ENCODE data around the gene NEU3. TPM values are rescaled to one million over a fixed set of nuclear protein-coding genes. Genes with fewer than 3 reads are reported as not detected.

NEU3 gene
- total and polyA plus RNA-seq, 8 donors: 3.1 to 7.2 (median 4.1) TPM

DNA sequence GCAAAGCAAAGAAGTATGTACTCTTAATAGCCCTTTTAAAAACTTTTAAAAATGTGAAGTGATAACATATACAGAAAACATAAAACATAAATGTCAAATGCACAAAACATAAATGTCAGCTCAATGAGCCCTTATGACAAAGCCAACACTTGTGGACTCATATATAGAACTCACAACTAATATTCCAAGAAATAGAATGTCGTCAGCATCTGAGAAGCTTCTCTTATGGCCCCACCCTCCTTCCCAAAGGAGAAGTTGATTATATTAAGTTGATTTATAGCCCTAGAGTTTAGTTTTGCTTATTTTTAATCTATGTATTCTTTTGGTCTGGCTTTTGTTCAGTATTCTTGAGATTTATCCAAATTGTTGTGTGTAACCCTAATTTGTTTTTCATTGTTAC is 13.8 kb downstream of the NEU3 start:
- H3K4me1 ChIP-seq: no peaks in the 10 kb centered on the region
- no peak for DNase-seq
- no peak for TF ChIP-seq CTCF (IDR thresholded peaks at IDR 0.05)
- H3K36me3 ChIP-seq: peaks cover 0 to 19% (median 13%) of the 10 kb centered on the region in 3 donors
- intact Hi-C loops (cut with DNase I): no loop called here
- H3K4me3 ChIP-seq: no peak overlapping the region
- no peaks in the 10 kb centered on the region for H3K9me3 ChIP-seq
- no peak overlapping the region for H3K27ac ChIP-seq
- 93 to 97% methylated on average over 1 of the region's 1 CpG for WGBS, 2 donors
- FAIRE-seq: no peak
- no peak for ATAC-seq
- no peaks in the 10 kb centered on the region for H3K27me3 ChIP-seq

DNA sequence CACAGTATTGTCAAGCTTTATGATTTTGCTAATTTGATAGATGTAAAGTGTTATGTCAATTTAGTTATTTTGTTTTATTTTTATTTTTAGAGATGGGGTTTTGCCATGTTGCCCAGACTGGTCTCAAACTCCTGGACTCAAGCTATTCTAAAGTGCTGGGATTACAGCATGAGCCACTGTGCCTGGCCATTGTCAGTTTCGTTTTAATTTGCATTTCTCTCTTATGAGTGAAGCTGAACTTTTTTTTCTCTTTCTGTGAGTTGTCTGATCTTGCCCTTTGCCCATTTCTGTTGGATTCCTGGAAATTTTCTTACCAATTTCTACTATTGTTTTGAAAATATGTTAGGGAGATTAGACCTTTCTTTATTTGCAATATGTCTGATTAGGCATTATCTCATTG is 15.5 kb downstream of the NEU3 start:
- H3K4me3 ChIP-seq: no peak overlapping the region

DNA sequence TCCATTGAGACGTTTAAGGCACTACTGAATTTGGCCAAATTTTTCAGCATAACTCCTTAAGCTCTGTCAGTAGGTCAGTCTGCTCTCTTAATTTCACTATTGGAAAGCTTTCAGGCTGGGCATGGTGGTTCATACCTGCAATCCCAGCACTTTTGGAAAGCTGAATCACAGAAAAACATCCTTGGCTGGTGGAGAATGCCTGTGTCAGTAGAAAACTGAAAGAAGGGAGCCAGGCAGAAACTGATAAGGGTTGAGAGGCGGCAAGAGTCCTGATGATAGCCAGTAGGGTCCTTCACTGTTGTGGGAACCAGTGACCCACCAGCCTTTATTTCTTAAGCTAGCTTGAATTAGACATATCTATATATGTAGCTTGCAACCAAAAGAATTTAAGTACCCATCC is 22.6 kb downstream of the NEU3 start:
- no peaks in the 10 kb centered on the region for H3K4me1 ChIP-seq

More for the DNA sequence above, 15.5 kb downstream of the NEU3 start:
- no peaks in the 10 kb centered on the region for H3K4me1 ChIP-seq
- H3K36me3 ChIP-seq: peaks cover 0 to 19% (median 13%) of the 10 kb centered on the region in 3 donors
- H3K9me3 ChIP-seq: no peaks in the 10 kb centered on the region
- FAIRE-seq (no peak), DNase-seq (no peak), ATAC-seq (no peak)
- 67 to 77% methylated on average over 1 of the region's 1 CpG for WGBS, 2 donors
- H3K27ac ChIP-seq: no peak overlapping the region
- intact Hi-C loops (cut with DNase I): no loop called here
- TF ChIP-seq CTCF (IDR thresholded peaks at IDR 0.05): no peak
- H3K27me3 ChIP-seq: no peaks in the 10 kb centered on the region

GRCh38 chr11:75011872-75012271 is 23.1 kb downstream of the NEU3 start:
- H3K4me3 ChIP-seq: no peak overlapping the region
- no peaks in the 10 kb centered on the region for H3K9me3 ChIP-seq
- no peaks in the 10 kb centered on the region for H3K36me3 ChIP-seq
- ATAC-seq (no peak), DNase-seq (no peak), FAIRE-seq (no peak)
- no peak for TF ChIP-seq CTCF (IDR thresholded peaks at IDR 0.05)
- WGBS, 2 donors: 92 to 95% methylated on average over 6 of the region's 6 CpGs
- H3K27me3 ChIP-seq: no peaks in the 10 kb centered on the region
- no peak overlapping the region for H3K27ac ChIP-seq
- no peaks in the 10 kb centered on the region for H3K4me1 ChIP-seq
- intact Hi-C loops (cut with DNase I): no loop called here

More for the DNA sequence above, 22.6 kb downstream of the NEU3 start:
- FAIRE-seq (no peak), ATAC-seq (no peak), DNase-seq (no peak)
- no peak overlapping the region for H3K27ac ChIP-seq
- peaks cover 0 to 4% (median 2%) of the 10 kb centered on the region in 3 donors for H3K36me3 ChIP-seq
- intact Hi-C loops (cut with DNase I): no loop called here
- no peak for TF ChIP-seq CTCF (IDR thresholded peaks at IDR 0.05)
- H3K9me3 ChIP-seq: no peaks in the 10 kb centered on the region
- H3K27me3 ChIP-seq: no peaks in the 10 kb centered on the region
- H3K4me3 ChIP-seq: no peak overlapping the region
- WGBS, 2 donors: 80 to 81% methylated on average over 2 of the region's 2 CpGs

DNA sequence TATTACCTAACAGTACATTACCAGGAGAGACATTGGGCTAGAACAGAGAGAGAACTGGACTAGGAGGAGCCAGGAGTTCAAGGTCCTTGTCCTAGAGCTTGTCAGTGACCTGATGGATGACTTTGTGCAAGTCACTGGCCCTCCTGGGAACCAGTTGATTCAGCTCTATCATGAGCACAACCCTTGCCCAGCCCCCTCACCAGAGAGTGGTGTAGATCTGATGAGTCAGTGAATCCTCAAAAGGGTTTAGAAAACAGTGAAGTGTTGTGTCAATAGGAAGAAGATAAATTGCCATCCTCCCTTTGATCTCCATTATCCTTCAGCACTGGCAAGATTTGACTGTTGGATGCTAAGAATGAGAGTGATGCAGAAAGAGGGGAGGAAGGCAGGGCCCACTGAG is 24.3 kb downstream of the NEU3 start:
- no peaks in the 10 kb centered on the region for H3K27me3 ChIP-seq
- H3K9me3 ChIP-seq: no peaks in the 10 kb centered on the region
- DNase-seq (no peak), FAIRE-seq (no peak), ATAC-seq (no peak)
- H3K36me3 ChIP-seq: no peaks in the 10 kb centered on the region
- no peak for TF ChIP-seq CTCF (IDR thresholded peaks at IDR 0.05)
- no peak overlapping the region for H3K27ac ChIP-seq
- no peak overlapping the region for H3K4me3 ChIP-seq
- intact Hi-C loops (cut with DNase I): no loop called here
- no peaks in the 10 kb centered on the region for H3K4me1 ChIP-seq
